ENCODE results near the gene SLC10A4. TPM values are rescaled to one million over a fixed set of nuclear protein-coding genes. Genes with fewer than 3 reads are reported as not detected.

The SLC10A4 gene
- total and polyA plus RNA-seq, 7 donors, result 0.06 to 0.29 (median 0.15) TPM; not detected in 1

- no peak within 1 kb of the TSS for H3K27ac ChIP-seq
- H3K36me3 ChIP-seq (ENCODE audit: insufficient read depth in 1 of 2, low read depth in 1 of 2), result no peaks in the 10 kb centered on the region
- peaks cover 0 to 73% (median 31%) of the 10 kb centered on the region in 3 donors for H3K27me3 ChIP-seq (ENCODE audit: insufficient read depth in 3 of 3, low read length in 2 of 3)
- TF ChIP-seq, protein P1, sequence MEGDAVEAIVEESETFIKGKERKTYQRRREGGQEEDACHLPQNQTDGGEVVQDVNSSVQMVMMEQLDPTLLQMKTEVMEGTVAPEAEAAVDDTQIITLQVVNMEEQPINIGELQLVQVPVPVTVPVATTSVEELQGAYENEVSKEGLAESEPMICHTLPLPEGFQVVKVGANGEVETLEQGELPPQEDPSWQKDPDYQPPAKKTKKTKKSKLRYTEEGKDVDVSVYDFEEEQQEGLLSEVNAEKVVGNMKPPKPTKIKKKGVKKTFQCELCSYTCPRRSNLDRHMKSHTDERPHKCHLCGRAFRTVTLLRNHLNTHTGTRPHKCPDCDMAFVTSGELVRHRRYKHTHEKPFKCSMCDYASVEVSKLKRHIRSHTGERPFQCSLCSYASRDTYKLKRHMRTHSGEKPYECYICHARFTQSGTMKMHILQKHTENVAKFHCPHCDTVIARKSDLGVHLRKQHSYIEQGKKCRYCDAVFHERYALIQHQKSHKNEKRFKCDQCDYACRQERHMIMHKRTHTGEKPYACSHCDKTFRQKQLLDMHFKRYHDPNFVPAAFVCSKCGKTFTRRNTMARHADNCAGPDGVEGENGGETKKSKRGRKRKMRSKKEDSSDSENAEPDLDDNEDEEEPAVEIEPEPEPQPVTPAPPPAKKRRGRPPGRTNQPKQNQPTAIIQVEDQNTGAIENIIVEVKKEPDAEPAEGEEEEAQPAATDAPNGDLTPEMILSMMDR (IDR thresholded peaks at IDR 0.05), result no peak
- no peaks in the 10 kb centered on the region for H3K9me3 ChIP-seq
- ATAC-seq (peak in 2 of 4 donors; percentile 31 to 37), DNase-seq (peak in 1 of 2 donors; percentile 45)
- intact Hi-C loops (cut with DNase I), result no loop called here
- WGBS, 3 donors, result 2 to 5% (median 3%) methylated on average over 53 to 80 of the region's 80 CpGs
- no peaks in the 10 kb centered on the region for H3K4me1 ChIP-seq
- peak within 1 kb of the TSS; percentile 58 for H3K4me3 ChIP-seq
These were observed 7.0 kb downstream of the SLC10A4 start, which contains the start of gene ZAR1 for GRCh38 chr4:48490012-48490679. Gene ZAR1, plus strand, starts transcription at chr4:48490252. Its CDS starts 40 bp downstream, at chr4:48490292.

- no peaks in the 10 kb centered on the region for H3K9me3 ChIP-seq
- DNase-seq (peak in 1 of 2 donors; percentile 14), ATAC-seq (no peak)
- no peaks in the 10 kb centered on the region for H3K36me3 ChIP-seq (ENCODE audit: insufficient read depth in 1 of 2, low read depth in 1 of 2)
- WGBS, 3 donors, result 5 to 9% (median 8%) methylated on average over 50 to 104 of the region's 104 CpGs
- TF ChIP-seq, protein P1 (IDR thresholded peaks at IDR 0.05), result no peak
- H3K27ac ChIP-seq, result no peak overlapping the region
- peak overlapping the region; percentile 58 for H3K4me3 ChIP-seq
- H3K27me3 ChIP-seq (ENCODE audit: insufficient read depth in 3 of 3, low read length in 2 of 3), result peaks cover 0 to 65% (median 31%) of the 10 kb centered on the region in 3 donors
- intact Hi-C loops (cut with DNase I), result no loop called here
- no peaks in the 10 kb centered on the region for H3K4me1 ChIP-seq
These were observed 7.8 kb downstream of the SLC10A4 start for GRCh38 chr4:48490680-48491513.

GRCh38 chr4:48491514-48492176 lies 8.5 kb downstream of the SLC10A4 start:
- no peak for ATAC-seq
- no peaks in the 10 kb centered on the region for H3K9me3 ChIP-seq
- H3K4me3 ChIP-seq, result no peak overlapping the region
- no peak for DNase-seq
- TF ChIP-seq, protein P1 (IDR thresholded peaks at IDR 0.05), result no peak
- intact Hi-C loops (cut with DNase I), result no loop called here
- no peak overlapping the region for H3K27ac ChIP-seq
- H3K27me3 ChIP-seq (ENCODE audit: insufficient read depth in 3 of 3, low read length in 2 of 3), result peaks cover 0 to 58% (median 31%) of the 10 kb centered on the region in 3 donors
- H3K4me1 ChIP-seq, result no peaks in the 10 kb centered on the region
- WGBS, 3 donors, result 50 to 53% (median 52%) methylated on average over 23 of the region's 23 CpGs
- H3K36me3 ChIP-seq (ENCODE audit: insufficient read depth in 1 of 2, low read depth in 1 of 2), result no peaks in the 10 kb centered on the region

- DNase-seq, result no peak
- ATAC-seq, result no peak
- Histone ChIP-seq H3K4me3 (no peak overlapping the region), H3K27me3 (ENCODE audit: insufficient read depth in 3 of 3, low read length in 2 of 3) (peaks cover 0 to 40% (median 25%) of the 10 kb centered on the region in 3 donors), H3K4me1 (no peaks in the 10 kb centered on the region), H3K27ac (no peak overlapping the region), H3K9me3 (no peaks in the 10 kb centered on the region), H3K36me3 (ENCODE audit: insufficient read depth in 1 of 2, low read depth in 1 of 2) (peaks cover 0 to 7% of the 10 kb centered on the region in 2 donors)
- TF ChIP-seq, protein P1 (IDR thresholded peaks at IDR 0.05), result no peak
- intact Hi-C loops (cut with DNase I), result no loop called here
- WGBS, 3 donors, result 77 to 81% (median 81%) methylated on average over 4 of the region's 4 CpGs
These were observed 10.4 kb downstream of the SLC10A4 start for GRCh38 chr4:48493452-48494100.
